Cardiac muscle cell (in vitro differentiated cells and primary cell): Measurements from ENCODE around the gene ARFRP1. TPM values are rescaled to one million over a fixed set of nuclear protein-coding genes. Genes with fewer than 3 reads are reported as not detected.

ENCODE experiments used
- DNase-seq, 2 donors: peaks; one replicate each; pipeline versions ENCODE4 v3.0.0 to v3.0.0-alpha.2; 2010 to 2017; ENCODE audit warnings: low read depth in 1 of 2, low spot score in 1 of 2
- H3K27ac ChIP-seq: fragments of 200-600 bp; sonication (generic); 2 replicates; pipeline ENCODE4 v1.5.1; 2016
- H3K27me3 ChIP-seq: fragments of 200-600 bp; sonication (generic); 2 replicates; pipeline ENCODE4 v1.6.0; 2016; ENCODE audit warnings: control low read depth
- H3K36me3 ChIP-seq: fragments of 200-600 bp; sonication (generic); 2 replicates; pipeline ENCODE4 v1.5.1; 2016; ENCODE audit warnings: control low read depth
- H3K4me1 ChIP-seq: fragments of 200-600 bp; sonication (generic); 2 replicates; pipeline ENCODE4 v1.8.1; 2017; ENCODE audit warnings: low read depth, mild to moderate bottlenecking, mixed run types
- H3K4me3 ChIP-seq: fragments of 200-600 bp; sonication (generic); 2 replicates; pipeline ENCODE4 v1.5.1; 2016; ENCODE audit warnings: mild to moderate bottlenecking
- H3K9me3 ChIP-seq: fragments of 200-600 bp; sonication (generic); 2 replicates; pipeline ENCODE4 v1.5.1; 2017; ENCODE audit warnings: low read depth, mild to moderate bottlenecking, control low read depth
- CTCF ChIP-seq: IDR thresholded peaks from 2 replicates; pipeline ENCODE4 v1.5.1; 2012; ENCODE audit warnings: low read depth, mild to moderate bottlenecking, low read length
- polyA plus RNA-seq: library from polyadenylated mRNA; unstranded; fragments of >200 nt; fragmentation: Nextera tagmentation; extraction: Ambion mirVana; gene quantifications from 2 replicates; pipeline ENCODE4 v1.2.1, GENCODE V29; 2016
- total RNA-seq: library from RNA; depleted of rRNA; stranded (reverse); fragments of >200 nt; gene quantifications from 2 replicates; pipeline ENCODE4 v1.2.3, GENCODE V29; 2016

Gene ARFRP1
- total and polyA plus RNA-seq, 2 experiments from 2014 or later: 61.3 to 85.1 TPM

GRCh38 chr20:63665708-63666107 is 42.1 kb downstream of the ARFRP1 start:
- H3K4me1 ChIP-seq: no peaks in the 10 kb centered on the region
- no peak for TF ChIP-seq CTCF
- no peaks in the 10 kb centered on the region for H3K9me3 ChIP-seq
- H3K27ac ChIP-seq: no peak overlapping the region
- no peak for DNase-seq
- H3K36me3 ChIP-seq: peaks cover 15% of the 10 kb centered on the region
- H3K27me3 ChIP-seq: no peaks in the 10 kb centered on the region
- H3K4me3 ChIP-seq: no peak overlapping the region

- Histone ChIP-seq H3K27ac (no peak overlapping the region), H3K4me3 (no peak overlapping the region), H3K36me3 (peaks cover 15% of the 10 kb centered on the region), H3K27me3 (no peaks in the 10 kb centered on the region), H3K9me3 (no peaks in the 10 kb centered on the region), H3K4me1 (no peaks in the 10 kb centered on the region)
- no peak for TF ChIP-seq CTCF
- peak; percentile 50 to 52 for DNase-seq
Observed at GRCh38 chr20:63664861-63665594, 42.7 kb downstream of the ARFRP1 start.

GRCh38 chr20:63664143-63664851 is 43.5 kb downstream of the ARFRP1 start:
- Histone ChIP-seq H3K27ac (no peak overlapping the region), H3K4me3 (no peak overlapping the region), H3K4me1 (no peaks in the 10 kb centered on the region), H3K36me3 (peaks cover 15% of the 10 kb centered on the region), H3K9me3 (no peaks in the 10 kb centered on the region), H3K27me3 (no peaks in the 10 kb centered on the region)
- DNase-seq: no peak
- TF ChIP-seq CTCF: no peak

GRCh38 chr20:63663332-63664066 is 44.3 kb downstream of the ARFRP1 start:
- Histone ChIP-seq H3K27me3 (no peaks in the 10 kb centered on the region), H3K4me1 (no peaks in the 10 kb centered on the region), H3K9me3 (no peaks in the 10 kb centered on the region), H3K36me3 (peaks cover 9% of the 10 kb centered on the region), H3K27ac (no peak overlapping the region), H3K4me3 (no peak overlapping the region)
- no peak for DNase-seq
- no peak for TF ChIP-seq CTCF

GRCh38 chr20:63662813-63663189 is 45.0 kb downstream of the ARFRP1 start:
- no peaks in the 10 kb centered on the region for H3K4me1 ChIP-seq
- H3K4me3 ChIP-seq: no peak overlapping the region
- H3K36me3 ChIP-seq: peaks cover 6% of the 10 kb centered on the region
- no peak overlapping the region for H3K27ac ChIP-seq
- H3K9me3 ChIP-seq: no peaks in the 10 kb centered on the region
- H3K27me3 ChIP-seq: no peaks in the 10 kb centered on the region
- no peak for TF ChIP-seq CTCF
- DNase-seq: no peak
